Mesothelial cell of epicardium (in vitro differentiated cells): ENCODE data around the gene CLDN14. TPM values are rescaled to one million over a fixed set of nuclear protein-coding genes. Genes with fewer than 3 reads are reported as not detected.

Source experiments
- DNase-seq, 2 experiments: peaks; one replicate each; pipeline ENCODE4 v3.0.0; 2021; ENCODE audit warnings: low spot score in 2 of 2; ENCODE audit not compliant: unreplicated experiment in 2 of 2
- H3K27ac Mint-ChIP-seq: 2 replicates; pipeline ENCODE4 v1.8.0; 2021; ENCODE audit warnings: mixed read lengths
- H3K27me3 Mint-ChIP-seq: 2 replicates; pipeline ENCODE4 v1.8.0; 2021; ENCODE audit warnings: low read depth, mixed read lengths
- H3K36me3 Mint-ChIP-seq: 2 replicates; pipeline ENCODE4 v1.8.0; 2021; ENCODE audit warnings: mixed read lengths
- H3K4me1 Mint-ChIP-seq: 2 replicates; pipeline ENCODE4 v1.8.0; 2021; ENCODE audit warnings: mixed read lengths
- H3K4me3 Mint-ChIP-seq: 2 replicates; pipeline ENCODE4 v1.8.0; 2021; ENCODE audit warnings: mild to moderate bottlenecking, moderate library complexity, mixed read lengths
- H3K9me3 Mint-ChIP-seq: 2 replicates; pipeline ENCODE4 v1.8.0; 2021; ENCODE audit warnings: mixed read lengths
- total RNA-seq: library from RNA; stranded (reverse); gene quantifications from 3 replicates; pipeline ENCODE4 v1.2.1, GENCODE V29; 2021
- TF ChIP-seq, protein P1 (sequence below): fragments of 200-600 bp; sonication (generic); IDR thresholded peaks from one replicate; pipeline ENCODE4 v1.5.0; 2021; ENCODE audit warnings: antibody characterized with exemption; ENCODE audit not compliant: unreplicated experiment

CLDN14 gene
- total RNA-seq, 1 donor from 2014 or later: not detected

DNA sequence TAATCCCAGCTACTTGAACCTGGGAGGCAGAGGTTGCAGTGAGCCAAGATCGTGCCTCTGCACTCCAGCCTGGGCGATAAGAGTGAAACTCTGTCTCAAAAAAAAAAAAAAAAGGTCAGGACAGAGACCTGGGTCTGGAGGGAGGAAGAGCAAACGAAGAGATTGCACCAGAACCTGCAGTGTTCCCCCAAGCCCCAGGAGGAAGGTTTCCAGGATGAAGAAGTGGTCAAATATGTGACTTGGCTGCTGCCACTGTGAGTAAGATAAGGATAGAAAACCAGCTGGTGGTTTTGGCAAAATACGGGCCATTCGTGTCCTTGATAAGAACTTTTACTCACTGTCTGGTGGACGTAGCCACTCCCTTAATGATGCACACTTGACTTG is 42.2 kb downstream of the CLDN14 start:
- Mint-ChIP-seq H3K9me3 (peaks cover 5% of the 10 kb centered on the region), H3K27me3 (no peaks in the 10 kb centered on the region), H3K4me3 (no peak overlapping the region), H3K36me3 (no peaks in the 10 kb centered on the region), H3K4me1 (peaks cover 8% of the 10 kb centered on the region), H3K27ac (no peak overlapping the region)
- TF ChIP-seq, protein P1, sequence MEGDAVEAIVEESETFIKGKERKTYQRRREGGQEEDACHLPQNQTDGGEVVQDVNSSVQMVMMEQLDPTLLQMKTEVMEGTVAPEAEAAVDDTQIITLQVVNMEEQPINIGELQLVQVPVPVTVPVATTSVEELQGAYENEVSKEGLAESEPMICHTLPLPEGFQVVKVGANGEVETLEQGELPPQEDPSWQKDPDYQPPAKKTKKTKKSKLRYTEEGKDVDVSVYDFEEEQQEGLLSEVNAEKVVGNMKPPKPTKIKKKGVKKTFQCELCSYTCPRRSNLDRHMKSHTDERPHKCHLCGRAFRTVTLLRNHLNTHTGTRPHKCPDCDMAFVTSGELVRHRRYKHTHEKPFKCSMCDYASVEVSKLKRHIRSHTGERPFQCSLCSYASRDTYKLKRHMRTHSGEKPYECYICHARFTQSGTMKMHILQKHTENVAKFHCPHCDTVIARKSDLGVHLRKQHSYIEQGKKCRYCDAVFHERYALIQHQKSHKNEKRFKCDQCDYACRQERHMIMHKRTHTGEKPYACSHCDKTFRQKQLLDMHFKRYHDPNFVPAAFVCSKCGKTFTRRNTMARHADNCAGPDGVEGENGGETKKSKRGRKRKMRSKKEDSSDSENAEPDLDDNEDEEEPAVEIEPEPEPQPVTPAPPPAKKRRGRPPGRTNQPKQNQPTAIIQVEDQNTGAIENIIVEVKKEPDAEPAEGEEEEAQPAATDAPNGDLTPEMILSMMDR: no peak
- DNase-seq: no peak

DNA sequence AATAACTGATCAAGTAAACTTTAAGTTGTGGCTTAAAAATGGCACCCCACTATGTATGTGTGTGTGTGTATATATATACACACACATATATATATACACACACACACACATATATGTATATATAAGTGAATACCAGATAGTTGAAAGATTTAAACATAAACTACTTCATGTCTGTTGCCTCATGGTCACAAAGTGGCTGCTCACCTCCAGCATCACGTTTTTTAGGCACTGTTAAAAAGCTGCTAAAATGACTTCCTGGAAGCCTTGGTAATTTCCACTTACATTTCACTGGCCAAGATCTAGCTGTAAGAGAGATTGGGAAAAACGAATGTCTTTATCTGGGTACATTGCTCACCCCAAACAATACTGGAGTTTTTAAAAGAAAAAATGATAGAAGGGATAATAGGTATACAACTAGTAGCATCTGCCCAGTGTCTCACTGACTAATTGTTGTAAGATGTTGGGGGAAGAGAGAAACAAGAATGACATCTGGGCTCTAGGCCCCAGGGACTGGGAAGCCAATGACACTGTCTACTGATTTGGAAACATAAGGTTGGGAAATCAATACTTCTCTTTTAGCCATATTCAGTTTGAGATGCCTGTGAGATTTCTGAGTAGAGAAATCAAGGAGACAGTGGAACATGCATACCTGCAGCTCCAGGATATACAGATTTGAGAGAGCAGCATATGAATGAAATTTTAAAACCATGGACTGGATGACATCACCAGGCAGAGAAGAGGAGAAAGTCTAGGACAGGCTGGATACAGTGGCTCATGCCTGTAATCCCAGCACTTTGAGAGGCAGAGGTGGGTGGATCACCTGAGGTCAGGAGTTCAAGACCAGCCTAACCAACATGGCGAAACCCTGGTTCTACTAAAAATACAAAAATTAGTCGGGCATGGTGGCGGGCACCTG is 42.8 kb downstream of the CLDN14 start:
- peaks cover 3% of the 10 kb centered on the region for H3K27me3 Mint-ChIP-seq
- peaks cover 5% of the 10 kb centered on the region for H3K9me3 Mint-ChIP-seq
- peaks cover 8% of the 10 kb centered on the region for H3K4me1 Mint-ChIP-seq
- no peak overlapping the region for H3K27ac Mint-ChIP-seq
- no peak overlapping the region for H3K4me3 Mint-ChIP-seq
- H3K36me3 Mint-ChIP-seq: no peaks in the 10 kb centered on the region
- DNase-seq: no peak
- TF ChIP-seq, protein P1: no peak

- H3K27ac Mint-ChIP-seq: no peak overlapping the region
- peaks cover 5% of the 10 kb centered on the region for H3K27me3 Mint-ChIP-seq
- no peak for DNase-seq
- H3K9me3 Mint-ChIP-seq: peaks cover 5% of the 10 kb centered on the region
- H3K4me3 Mint-ChIP-seq: no peak overlapping the region
- H3K4me1 Mint-ChIP-seq: peaks cover 13% of the 10 kb centered on the region
- TF ChIP-seq, protein P1: no peak
- no peaks in the 10 kb centered on the region for H3K36me3 Mint-ChIP-seq
Observed at GRCh38 chr21:36434144-36434543, 45.8 kb downstream of the CLDN14 start.

- Mint-ChIP-seq H3K27ac (no peak overlapping the region), H3K36me3 (no peaks in the 10 kb centered on the region), H3K4me3 (no peak overlapping the region), H3K4me1 (peaks cover 13% of the 10 kb centered on the region), H3K27me3 (peaks cover 7% of the 10 kb centered on the region), H3K9me3 (peaks cover 5% of the 10 kb centered on the region)
- TF ChIP-seq, protein P1: no peak
- DNase-seq: no peak
Observed at GRCh38 chr21:36433059-36433709, 46.7 kb downstream of the CLDN14 start.

- TF ChIP-seq, protein P1: no peak
- H3K27me3 Mint-ChIP-seq: peaks cover 7% of the 10 kb centered on the region
- H3K4me1 Mint-ChIP-seq: peaks cover 13% of the 10 kb centered on the region
- no peak overlapping the region for H3K4me3 Mint-ChIP-seq
- no peaks in the 10 kb centered on the region for H3K36me3 Mint-ChIP-seq
- no peak for DNase-seq
- H3K9me3 Mint-ChIP-seq: no peaks in the 10 kb centered on the region
- no peak overlapping the region for H3K27ac Mint-ChIP-seq
Observed at GRCh38 chr21:36431252-36431651, 48.7 kb downstream of the CLDN14 start.
